ENCODE measurements around the gene LMAN2L.

The LMAN2L gene

DNA sequence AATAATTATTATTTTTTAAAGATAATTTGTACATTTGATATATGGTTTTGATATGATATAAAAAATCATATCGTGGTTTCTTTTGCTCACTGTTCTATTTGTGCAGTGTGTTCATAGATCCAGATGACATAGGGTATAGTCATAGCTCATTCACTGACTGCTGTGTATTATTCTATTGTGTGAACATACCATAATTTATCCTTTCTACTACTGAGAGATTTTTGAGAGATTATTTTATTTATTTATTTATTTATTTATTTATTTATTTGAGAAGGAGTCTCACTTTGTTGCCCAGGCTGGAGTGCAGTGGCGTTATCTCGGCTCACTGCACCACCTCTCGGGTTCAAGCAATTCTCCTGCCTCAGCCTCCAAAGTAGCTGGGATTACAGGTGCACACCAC, 58.3 kb downstream of the LMAN2L start:
- TF ChIP-seq, protein P1, sequence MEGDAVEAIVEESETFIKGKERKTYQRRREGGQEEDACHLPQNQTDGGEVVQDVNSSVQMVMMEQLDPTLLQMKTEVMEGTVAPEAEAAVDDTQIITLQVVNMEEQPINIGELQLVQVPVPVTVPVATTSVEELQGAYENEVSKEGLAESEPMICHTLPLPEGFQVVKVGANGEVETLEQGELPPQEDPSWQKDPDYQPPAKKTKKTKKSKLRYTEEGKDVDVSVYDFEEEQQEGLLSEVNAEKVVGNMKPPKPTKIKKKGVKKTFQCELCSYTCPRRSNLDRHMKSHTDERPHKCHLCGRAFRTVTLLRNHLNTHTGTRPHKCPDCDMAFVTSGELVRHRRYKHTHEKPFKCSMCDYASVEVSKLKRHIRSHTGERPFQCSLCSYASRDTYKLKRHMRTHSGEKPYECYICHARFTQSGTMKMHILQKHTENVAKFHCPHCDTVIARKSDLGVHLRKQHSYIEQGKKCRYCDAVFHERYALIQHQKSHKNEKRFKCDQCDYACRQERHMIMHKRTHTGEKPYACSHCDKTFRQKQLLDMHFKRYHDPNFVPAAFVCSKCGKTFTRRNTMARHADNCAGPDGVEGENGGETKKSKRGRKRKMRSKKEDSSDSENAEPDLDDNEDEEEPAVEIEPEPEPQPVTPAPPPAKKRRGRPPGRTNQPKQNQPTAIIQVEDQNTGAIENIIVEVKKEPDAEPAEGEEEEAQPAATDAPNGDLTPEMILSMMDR (IDR thresholded peaks at IDR 0.05) = no peak

- TF ChIP-seq, protein P1 (IDR thresholded peaks at IDR 0.05) = no peak
These were observed 59.2 kb downstream of the LMAN2L start for GRCh38 chr2:96680561-96681141.

DNA sequence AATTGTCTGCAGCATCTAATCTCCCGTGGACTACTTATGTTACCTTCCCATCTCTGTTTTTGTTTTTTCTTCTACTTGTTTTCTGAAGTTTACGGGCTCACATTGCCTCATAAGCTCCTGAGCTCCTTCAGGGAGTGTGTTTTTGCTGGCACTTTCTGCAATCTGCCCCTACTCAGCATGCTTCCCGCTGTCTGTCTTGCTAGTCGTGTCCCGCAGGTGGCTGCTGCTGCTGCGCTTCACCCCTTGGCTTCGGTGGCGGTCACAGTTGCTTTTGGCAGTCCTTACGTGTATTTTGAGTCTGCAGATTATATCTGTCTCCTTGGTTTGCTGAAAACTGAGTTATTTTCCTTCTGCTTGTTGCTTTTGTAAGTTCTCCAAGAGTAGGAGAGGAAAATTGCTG, 60.0 kb downstream of the LMAN2L start:
- TF ChIP-seq, protein P1 (IDR thresholded peaks at IDR 0.05) = no peak; the same call in 1 of the 2 replicates

DNA sequence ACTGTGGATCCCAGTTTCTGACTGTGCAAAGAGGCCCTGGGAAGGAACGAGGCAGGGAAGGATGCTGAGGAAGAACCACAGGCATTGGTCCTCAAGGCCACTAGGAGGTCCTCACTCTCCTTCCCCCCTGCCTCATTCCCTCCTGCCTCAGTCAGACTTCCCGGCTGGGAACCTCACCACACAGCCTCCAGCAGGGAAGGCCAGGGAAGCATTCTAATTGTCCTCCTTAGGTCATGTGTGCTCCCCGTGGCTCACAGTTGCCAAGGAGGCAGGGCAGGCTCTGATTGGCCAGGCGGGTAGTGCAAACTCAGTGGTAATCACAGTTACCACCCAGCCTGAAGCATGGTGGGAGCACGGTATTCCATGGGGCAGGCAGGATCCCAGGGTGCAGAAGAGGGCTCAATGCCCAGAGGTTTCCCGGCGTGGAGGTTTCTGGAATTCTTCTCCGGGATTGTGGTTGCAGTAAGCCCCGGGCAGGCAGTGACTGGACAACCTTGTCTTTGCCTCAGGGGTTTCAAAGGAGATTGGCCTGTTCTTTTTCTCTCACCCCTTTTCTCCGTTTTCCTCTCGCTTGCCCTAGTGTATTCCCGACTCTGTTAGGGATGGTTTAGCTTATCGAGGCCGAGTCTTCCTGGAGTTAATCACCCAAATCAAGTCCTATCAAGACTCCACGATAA, 70.2 kb downstream of the LMAN2L start:
- TF ChIP-seq, protein P1 (IDR thresholded peaks at IDR 0.05) = no peak

- TF ChIP-seq, protein P1 (IDR thresholded peaks at IDR 0.05) = no peak
These were observed 71.1 kb downstream of the LMAN2L start for GRCh38 chr2:96668771-96669170.

GRCh38 chr2:96665083-96665569, 74.7 kb downstream of the LMAN2L start:
- TF ChIP-seq, protein P1 (IDR thresholded peaks at IDR 0.05) = no peak

GRCh38 chr2:96664366-96664925, 75.4 kb downstream of the LMAN2L start:
- TF ChIP-seq, protein P1 (IDR thresholded peaks at IDR 0.05) = no peak
